C1 segment of cervical spinal cord (tissue), 14 donors: ENCODE data around the gene SHLD2.
"Not testable (repeated sequence)": the region's sequence is repeated elsewhere in the genome, so short reads cannot be mapped to it uniquely, and the experiment has no call there.

Experiments used
- DNase-seq, 14 donors: peaks; one replicate each; lab custom pipeline; 2025; lab: John Stamatoyannopoulos, UW

Gene SHLD2

DNA sequence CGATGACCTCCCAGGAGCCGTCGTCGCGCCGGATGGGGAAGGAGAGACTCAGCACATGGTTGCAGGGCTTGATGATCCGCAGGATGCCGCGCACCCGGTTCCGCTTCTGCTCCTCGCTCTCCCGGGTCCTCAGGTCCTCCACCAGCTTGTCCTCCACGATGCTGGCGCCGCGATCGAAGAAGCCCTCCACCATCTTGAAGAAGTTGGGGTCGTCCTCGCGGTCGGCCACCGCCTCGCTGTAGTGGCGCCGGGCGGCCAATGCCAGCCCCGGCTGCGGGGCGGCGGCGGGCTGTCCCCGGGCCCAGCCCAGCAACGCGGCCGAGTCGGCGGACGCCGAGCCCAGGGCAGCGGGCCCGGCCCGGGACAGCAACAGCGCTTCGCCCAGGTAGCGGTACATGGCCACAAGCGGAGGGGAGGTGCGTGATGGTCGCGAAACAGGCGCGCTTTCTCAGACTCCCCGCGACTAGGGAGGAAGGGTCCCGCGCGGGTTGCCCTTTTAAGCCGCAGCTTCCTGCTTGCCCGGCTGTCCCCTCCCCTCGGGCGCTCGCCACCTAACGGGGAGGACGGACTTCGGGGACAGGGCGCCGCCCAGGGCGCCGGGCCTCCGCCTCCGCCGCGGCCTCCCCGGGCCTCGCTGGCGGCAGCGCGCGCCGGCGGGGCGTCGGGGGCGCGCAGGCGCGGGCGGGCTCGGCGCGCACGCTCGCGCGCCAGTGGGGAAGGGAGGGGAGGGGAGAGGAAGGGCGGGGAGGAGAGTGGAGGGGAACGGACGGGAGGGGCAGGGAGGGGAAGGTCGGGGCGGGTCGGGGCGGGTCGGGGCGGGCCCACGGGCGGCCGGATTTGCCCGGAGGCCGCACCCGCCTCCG is at the start of gene SHLD2, which contains the start of gene GLUD1:
Gene SHLD2, plus strand, starts transcription at position 834 of the 863 bp plus-strand sequence. CDS start 56,149 bp downstream, outside the sequence.
Gene GLUD1, minus strand, starts transcription at position 471 of the 863 bp plus-strand sequence. Its CDS starts 74 bp downstream, at position 397.
- peak in 13 of 14 donors; percentile 76 to 97 (median 90) for DNase-seq

- DNase-seq, result no peak
These were observed 49.5 kb upstream of the SHLD2 start for GRCh38 chr10:87045434-87045938.

DNA sequence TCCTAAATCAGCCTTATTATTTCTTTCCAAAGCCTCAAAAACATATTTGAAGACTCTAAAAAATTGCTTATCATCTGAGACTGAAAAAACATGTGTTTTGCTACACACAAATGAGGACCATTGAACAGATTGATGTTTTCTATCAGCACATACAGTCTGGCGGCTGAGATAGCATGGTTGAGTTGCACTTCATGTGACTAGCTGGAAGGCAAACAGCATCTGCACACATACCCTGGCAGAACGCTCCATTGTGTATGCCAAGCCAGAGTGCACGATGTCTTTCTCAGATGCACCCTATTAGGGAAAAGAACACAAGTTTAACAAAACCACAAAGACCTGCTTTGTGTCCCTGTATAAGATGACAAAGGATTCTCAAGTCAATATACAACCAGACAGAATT is 41.9 kb upstream of the SHLD2 start:
- DNase-seq, result peak in 12 of 14 donors; percentile 7 to 64 (median 38)

DNA sequence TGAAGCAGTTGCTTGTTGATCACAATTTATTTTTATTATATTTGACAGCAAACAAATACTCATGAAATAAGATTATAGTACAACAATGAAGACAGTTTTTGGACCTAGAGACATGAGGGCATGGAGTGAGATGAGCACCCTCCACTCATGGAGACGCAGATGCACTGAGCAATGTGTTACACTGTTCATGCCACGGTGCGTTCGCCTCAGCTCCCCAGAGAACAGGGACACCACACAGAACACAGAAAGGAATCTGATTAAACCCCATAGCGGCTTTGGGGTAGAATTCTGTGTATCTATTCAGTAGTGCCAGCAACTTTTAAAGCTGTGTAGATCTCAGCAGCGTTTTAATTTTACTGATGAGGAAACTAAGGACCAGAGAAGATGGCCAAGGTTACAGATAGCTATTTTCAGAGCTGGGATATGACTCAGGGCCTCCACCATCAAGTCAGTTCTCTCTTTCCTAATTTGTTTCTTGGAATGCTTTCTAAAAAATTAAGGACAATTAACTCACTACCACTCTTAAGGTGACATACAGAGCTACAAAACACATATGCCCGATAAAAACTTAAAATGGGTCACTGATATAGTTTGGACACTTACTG is 41.3 kb upstream of the SHLD2 start:
- peak in 4 of 14 donors; percentile 10 to 20 (median 13) for DNase-seq

- DNase-seq, result peak in 2 of 14 donors; percentile 13 to 40
These were observed 40.4 kb upstream of the SHLD2 start for GRCh38 chr10:87054373-87055295.

- peak in 1 of 14 donors; percentile 14 for DNase-seq
These were observed 36.8 kb upstream of the SHLD2 start for GRCh38 chr10:87058171-87058570.

- no peak for DNase-seq
These were observed 35.6 kb upstream of the SHLD2 start for GRCh38 chr10:87059401-87059800.

GRCh38 chr10:87060280-87060928 is 34.6 kb upstream of the SHLD2 start:
- no peak for DNase-seq

GRCh38 chr10:87064651-87065050 is 30.4 kb upstream of the SHLD2 start:
- DNase-seq, result peak in 5 of 14 donors; percentile 8 to 51 (median 19)

DNA sequence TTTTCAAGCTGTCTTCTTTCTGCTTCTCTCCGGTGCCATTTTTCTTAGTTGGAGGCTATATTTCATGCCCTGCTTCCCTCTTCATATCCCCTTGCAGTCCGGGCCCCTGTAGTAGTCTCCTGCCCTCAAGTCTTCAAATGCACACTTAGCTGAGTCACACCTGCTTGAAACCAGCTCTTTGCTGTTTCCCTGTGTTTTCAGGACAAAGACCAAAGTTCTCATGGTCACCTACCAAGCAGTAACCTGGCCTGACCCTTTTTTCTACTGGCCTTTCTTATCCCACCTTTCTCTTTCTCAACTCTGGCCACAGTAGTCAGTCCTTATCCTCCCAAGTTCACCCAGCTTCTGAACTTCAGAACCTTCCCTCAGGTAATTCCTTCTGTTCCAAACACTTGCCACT is 28.8 kb upstream of the SHLD2 start:
- no peak for DNase-seq

GRCh38 chr10:87066865-87067264 is 28.1 kb upstream of the SHLD2 start:
- DNase-seq, result no peak

DNA sequence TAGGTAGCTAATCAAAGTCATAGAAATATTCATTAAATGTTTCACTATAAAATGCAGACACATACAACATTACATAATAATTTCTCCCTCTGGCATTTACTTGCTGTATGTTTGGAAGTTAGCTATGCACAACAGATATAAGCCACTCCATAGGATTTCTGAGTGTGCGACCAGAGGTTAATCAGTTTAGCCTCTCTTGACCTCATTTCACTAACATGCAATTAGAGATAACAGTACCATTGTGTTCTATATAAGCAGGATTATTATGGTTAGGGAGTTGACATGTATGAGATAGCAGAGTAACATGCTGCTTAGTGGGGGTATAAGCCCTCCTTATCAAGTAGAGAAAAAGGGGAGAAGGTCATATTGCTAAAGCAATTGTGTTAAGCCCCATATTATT is 26.7 kb upstream of the SHLD2 start:
- no peak for DNase-seq

DNA sequence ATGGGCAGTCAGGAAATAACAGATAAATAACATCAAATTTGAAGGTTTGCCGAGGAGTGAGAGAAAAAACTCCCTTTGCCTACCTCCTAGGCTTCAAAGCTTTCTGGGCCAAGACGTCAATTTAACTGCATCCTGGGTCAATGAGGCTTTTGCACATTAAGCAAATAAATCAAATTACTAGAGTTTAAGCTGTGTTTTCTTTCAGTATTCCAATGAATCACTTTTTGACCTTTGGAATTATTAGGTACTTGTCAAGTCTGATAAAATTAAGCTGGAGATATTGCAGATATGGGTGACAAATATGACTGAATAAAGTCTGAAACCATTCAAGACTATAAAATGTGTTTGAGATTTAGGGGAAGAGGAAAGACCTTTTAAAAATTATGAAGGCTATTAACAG is 22.6 kb upstream of the SHLD2 start:
- DNase-seq, result no peak

GRCh38 chr10:87076421-87076820 is 18.6 kb upstream of the SHLD2 start:
- DNase-seq, result not testable (repeated sequence)

- no peak for DNase-seq
These were observed 15.7 kb upstream of the SHLD2 start for GRCh38 chr10:87079106-87079836.

GRCh38 chr10:87080621-87081020 is 14.4 kb upstream of the SHLD2 start:
- not testable (repeated sequence) for DNase-seq

DNA sequence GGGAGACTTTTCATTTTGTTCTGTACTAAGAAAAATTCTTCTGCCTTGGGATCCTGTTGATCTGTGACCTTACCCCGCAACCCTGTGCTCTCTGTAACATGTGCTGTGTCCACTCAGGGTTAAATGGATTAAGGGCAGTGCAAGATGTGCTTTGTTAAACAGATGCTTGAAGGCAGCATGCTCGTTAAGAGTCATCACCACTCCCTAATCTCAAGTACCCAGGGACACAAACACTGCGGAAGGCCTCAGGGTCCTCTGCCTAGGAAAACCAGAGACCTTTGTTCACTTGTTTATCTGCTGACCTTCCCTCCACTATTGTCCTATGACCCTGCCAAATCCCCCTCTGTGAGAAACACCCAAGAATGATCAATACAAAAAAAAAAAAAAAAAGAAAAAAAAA is 13.4 kb upstream of the SHLD2 start:
- not testable (repeated sequence) for DNase-seq

GRCh38 chr10:87082219-87082618 is 12.8 kb upstream of the SHLD2 start:
- DNase-seq, result not testable (repeated sequence)

- DNase-seq, result not testable (repeated sequence)
These were observed 11.3 kb upstream of the SHLD2 start for GRCh38 chr10:87083576-87084290.
